HK-2 (cell line): ENCODE data around the gene APEH.

ENCODE experiments used
- DNase-seq: peaks from one replicate; pipeline ENCODE4 v3.0.0-alpha.2; 2018; ENCODE audit not compliant: unreplicated experiment

APEH gene

GRCh38 chr3:49712631-49713317 lies 38.6 kb downstream of the APEH start:
- DNase-seq: no peak

- DNase-seq: no peak
These were observed 39.4 kb downstream of the APEH start for GRCh38 chr3:49713336-49714105.

DNA sequence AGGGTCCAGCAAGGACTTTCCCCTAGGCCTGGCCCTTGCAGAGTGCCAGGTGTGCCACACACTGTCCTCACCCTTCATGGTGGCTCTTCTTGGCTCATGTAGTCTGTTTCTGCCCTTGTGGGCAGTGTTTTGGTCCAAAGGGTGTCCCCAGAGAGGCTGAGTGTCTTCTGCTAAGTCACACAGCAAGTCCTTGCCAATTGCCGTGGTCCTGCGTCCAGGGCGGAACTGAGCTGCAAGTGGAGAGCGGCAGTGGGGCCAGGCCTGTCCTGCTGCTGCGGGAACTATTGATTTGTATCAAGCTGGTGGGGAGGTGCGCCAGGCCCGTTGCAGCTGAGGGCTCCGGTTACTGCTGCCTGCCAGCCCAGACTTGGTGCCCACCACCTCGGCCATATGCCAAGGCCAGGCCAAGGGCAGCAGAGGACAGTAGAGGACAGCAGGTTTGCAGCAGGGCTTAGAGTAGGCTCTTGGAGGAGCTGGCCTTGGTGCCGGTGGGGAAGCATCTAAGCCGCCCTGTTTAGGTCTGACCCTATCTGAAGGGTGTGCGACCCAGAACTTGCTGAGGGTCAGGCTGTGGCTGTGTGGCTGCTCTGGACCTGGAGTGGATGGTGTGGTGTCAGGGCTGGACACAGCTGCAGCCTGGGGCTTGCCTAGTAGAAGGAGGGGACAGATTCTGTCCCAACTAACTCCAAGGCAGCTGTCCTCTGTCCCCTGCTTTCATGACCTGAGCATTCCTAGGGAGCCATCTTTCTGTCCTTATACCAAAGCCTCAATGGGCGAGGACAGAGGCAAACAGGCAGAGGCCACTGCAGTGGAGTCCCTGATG lies 40.8 kb downstream of the APEH start:
- no peak for DNase-seq

DNA sequence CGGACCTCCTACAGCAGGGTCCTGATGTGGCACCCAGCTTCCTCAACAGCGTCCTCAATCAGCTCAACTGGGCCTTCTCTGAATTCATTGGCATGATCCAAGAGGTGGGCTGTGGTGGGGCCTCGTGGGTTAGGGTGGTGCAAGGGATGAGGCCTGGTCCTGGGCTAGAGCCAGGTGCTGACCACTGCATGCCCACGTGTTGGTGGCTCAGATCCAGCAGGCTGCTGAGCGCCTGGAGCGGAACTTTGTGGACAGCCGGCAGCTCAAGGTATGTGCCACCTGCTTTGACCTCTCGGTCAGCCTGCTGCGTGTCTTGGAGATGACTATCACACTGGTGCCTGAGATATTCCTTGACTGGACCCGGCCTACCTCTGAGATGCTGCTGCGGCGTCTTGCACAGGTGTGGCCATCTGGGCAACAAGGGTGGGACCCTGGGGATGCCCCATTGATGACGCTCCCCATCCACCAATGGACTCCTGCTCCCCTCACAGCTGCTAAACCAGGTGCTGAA lies 41.5 kb downstream of the APEH start:
- DNase-seq: no peak

DNA sequence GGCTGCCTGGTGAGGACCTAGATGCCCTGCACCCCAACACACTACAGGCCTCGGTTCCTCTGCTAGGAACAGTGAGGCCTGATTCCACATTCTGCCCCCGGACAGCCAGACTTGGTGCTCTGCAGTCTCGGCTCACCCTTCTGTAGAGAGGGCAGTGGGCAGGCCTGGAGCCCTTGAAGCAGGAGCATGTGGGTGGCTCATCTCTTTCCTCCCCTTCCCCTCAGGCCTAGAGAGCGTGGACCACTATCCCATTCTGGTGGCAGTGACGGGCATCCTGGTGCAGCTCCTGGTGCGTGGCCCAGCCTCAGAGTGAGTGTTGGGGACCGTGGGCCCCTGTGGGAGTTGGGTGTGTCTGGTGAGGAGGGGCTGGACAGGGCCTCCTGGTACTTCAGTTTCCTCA lies 42.0 kb downstream of the APEH start:
- DNase-seq: no peak

DNA sequence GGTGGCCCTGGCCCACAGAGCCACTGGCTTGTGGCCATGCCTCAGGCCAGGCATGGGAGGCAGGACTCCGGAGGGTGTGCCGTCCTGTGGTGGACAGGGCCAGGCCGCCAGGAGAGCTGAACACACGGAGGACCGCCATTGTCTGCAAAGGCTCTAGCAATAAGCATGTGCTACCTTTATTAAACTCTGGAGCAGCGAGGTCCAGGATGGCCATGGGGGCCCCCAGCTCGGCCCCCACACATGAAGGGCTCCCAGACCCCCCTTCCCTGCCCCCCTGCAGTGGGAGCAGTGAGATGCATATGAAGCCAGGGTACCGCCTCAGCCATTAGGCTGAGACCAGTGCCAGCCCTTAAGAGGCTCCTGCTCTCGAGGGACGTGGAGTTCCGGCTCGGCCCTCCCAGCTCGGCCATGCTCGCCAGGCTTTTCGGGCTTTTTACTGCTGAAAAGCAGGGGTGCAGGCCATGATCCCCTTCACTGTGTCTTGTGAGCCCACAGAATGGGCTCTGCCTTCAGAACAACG lies 42.6 kb downstream of the APEH start:
- DNase-seq: no peak

DNA sequence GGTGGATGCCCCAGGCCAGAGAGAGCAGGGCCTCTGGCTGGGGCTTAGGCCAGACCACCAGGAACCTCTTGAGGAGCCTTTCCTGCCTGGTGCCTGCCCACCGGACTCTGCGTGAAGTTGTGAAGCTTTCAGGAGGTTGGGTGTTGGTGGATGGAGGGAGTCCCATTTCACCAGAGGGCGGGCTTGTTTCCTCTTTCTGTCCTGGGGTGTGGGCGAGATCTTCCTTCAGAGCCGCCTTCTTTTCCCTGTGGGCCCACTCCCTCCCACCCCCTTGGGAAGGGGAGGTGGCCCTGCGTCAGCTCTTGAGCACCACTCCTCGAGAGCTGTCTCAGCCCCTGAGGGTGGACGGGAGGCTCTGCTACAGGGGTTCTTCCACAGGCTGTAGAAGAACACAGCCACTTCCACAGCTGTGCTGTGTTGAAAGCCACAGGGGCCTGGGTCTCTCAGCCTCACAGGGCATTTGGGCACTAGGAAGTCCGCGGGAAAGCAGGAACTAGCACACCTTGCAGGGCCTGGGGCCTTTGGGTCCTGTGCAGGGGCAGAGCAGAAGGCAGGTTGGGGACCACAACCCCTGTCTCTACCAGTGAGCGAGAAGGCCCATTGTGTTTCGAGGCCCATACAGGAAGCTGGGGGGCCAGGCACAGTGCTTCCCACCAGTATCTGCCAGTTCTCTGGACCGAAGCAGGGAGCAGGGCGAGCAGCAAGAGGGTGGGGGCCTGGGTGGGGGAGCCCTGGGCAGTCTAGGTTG lies 43.2 kb downstream of the APEH start:
- DNase-seq: no peak

- no peak for DNase-seq
These were observed 44.1 kb downstream of the APEH start for GRCh38 chr3:49717959-49718857.

- DNase-seq: no peak
These were observed 44.7 kb downstream of the APEH start for GRCh38 chr3:49718858-49719213.

DNA sequence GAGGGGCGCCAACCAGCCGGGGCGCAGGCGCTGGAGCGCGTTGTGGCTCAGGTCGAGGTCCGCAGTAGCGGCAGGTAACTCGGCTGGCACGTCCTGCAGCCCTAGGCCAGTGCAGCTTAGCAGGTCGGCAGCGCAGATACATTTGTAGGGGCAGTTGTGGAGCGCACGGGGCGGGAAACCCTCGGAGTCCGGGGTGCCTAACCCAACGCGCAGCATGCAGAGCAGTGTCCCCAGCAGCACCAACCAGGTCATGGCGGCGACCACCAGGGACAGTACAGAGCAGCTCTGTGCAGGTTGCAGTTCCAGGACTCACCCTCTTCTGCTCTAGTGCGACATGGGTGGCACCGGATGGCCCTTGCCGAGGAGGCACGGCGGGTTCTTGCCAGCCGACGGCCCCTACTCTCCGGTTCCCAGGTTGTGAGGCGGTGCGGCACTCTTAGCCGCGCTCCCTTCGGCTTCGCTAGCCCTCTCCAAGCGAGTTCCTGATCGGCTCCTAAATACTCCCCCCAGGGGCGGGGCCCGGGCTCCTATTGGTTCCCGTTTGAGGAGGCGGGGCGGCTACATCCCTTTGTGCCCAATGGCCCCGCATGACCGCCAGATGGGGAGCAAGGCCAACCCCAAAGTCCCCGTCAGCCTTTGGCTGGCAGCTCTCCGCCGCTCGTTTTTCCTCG lies 45.2 kb downstream of the APEH start, which contains the start of gene AMIGO3:
TSS of gene AMIGO3 (minus strand) at position 471 of the 671 bp plus-strand sequence. CDS start at position 252, 219 bp downstream.
- DNase-seq: no peak

DNA sequence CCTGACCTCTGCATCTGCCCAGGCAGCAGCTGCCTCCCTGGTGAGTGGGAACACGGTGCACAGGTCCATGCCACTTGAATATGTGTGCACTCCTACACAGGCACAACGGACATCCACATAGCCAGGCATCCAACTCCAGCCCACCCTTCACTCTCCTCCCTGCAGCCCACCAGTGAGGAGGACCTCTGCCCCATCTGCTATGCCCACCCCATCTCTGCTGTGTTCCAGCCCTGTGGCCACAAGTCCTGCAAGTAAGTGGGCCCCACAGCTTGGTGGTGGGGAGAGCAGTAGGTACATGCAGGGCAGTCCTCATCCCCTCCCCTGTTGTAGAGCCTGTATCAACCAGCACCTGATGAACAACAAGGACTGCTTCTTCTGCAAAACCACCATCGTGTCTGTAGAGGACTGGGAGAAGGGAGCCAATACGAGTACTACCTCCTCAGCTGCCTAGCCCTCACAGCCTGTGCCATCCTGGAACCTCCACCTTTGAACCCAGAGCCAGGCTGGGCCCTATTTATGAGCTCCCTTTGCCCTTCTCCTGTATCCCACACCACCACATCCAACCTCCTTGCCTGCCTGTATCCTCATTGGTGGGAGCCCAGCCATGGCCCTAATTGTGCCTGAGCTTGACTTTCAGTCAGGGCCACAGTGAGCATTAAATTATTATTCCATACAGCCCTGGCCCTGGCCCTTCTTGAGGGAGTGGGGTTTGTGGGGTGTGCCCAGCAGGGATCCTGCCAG lies 46.9 kb downstream of the APEH start:
- DNase-seq: no peak

DNA sequence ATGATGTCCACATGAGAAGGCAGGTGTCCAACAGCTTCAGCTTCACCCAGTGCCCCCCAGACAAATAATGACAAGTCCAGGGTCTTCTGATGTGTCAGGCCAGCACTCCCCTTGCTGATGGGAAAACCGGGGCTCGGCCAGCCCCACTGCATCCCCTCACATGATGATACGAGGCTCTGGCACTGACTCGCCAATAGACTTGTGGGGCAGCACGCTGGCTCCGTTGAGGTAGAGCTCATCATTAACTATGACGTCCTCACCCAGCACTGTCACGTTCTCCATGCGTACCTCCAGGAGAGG lies 47.4 kb downstream of the APEH start:
- no peak for DNase-seq

GRCh38 chr3:49721896-49722781 lies 48.0 kb downstream of the APEH start:
- no peak for DNase-seq

DNA sequence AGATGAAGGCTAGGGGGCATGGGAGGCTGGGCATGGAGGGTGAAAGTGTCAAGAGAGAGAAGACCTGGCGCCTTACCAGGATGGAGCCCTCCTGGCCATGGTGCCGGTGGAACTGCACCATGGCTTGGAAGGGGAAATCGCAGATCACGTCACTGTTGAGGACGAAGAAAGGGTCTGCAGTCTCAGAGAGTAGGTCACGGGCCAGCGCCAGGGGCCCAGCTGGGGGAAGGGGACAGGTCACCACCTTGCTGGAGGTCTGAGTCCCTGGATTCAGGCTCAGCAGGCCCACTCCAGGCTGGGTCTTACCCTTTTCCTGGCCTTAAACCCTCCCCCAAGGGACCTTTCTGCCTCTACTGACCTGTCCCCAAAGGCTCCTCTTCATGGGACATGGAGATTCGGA lies 48.7 kb downstream of the APEH start:
- no peak for DNase-seq

- peak; percentile 51 for DNase-seq
These were observed 49.1 kb downstream of the APEH start for GRCh38 chr3:49723296-49723627.

DNA sequence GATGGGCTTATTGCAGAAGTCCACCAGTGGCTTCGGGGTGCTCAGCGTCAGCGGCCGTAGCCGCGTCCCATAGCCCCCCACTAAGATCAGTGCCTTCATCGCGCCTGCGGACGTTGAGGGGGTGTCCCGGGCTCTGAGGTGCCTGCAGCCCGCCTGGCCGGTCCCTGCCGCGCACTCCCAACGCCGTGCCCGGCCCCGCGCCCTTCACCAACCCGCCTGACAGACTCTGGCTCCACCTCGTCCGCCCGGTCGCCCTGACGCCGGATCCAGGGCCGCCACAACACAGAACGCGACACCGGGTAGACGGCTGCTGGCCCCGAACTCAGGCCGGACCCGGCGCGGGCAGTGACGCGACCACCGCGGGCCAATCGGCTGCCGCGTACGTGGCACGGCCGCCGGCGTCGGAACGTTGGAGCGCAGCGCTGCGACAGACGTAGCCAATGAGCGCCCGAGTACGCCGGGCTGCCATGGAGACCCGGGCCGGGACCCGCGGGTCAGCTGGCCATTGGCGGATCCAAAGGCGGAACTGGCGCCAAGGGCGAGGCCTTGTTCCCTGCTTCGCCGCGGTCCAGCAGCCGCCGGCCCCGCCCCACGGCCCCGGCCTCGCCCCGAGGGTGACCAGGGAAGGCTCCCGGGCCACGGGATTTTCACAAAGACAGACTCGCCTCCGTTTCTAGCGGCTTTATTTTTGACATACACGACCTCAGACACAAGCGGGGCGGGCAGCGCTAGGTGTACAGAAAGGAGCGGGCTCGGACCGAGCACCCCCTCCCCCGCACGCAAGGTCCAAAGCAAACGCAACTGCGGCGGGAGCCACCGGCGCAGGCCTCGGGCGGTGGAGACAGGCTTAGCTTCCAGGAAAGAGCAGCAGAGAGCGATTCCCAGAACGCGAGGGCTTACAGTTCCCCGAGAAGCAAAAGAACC lies 49.7 kb downstream of the APEH start, which contains the start of gene GMPPB:
TSS of gene GMPPB (minus strand) at position 324 of the 924 bp plus-strand sequence. CDS start at position 99, 225 bp downstream.
- peak; percentile 94 for DNase-seq

DNA sequence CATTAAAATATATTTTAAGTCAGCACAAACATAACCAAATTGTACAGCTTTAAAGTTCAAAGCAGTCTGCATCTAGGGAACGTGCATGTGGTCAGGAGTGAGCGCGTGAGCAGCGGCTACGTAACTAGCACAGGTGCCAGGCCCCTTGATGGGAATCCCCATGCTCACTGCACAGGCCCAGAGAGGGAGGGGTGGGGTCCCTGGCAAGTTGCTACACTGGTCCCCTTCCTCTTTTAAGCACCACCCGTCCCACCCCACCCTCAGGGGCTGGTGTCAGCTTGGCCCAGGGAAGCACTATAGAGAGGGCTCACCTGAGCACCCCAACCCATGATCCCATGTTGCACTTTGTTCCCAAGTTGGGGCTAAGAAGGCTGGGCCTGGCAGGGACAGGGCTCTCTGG lies 50.4 kb downstream of the APEH start:
- DNase-seq: no peak
